Spleen (tissue), 11 donors: ENCODE results near the gene SYNGAP1. TPM values are rescaled to one million over a fixed set of nuclear protein-coding genes. Genes with fewer than 3 reads are reported as not detected.
A peak's percentile ranks its signal among the peaks of the same experiment; 100 is the strongest.

ENCODE experiments used
- DNase-seq: peaks from one replicate; pipeline ENCODE4 v3.0.0-alpha.2; 2020
- H3K27ac ChIP-seq, 8 donors: fragments of 200-600 bp; sonication (generic) in 7 of 8; 1 replicate in 4 of 8; 2 replicates in 4 of 8; pipeline versions ENCODE4 v1.5.0 to v1.8.0; 2016 to 2021; ENCODE audit warnings: inconsistent platforms in 4 of 8, mild to moderate bottlenecking in 4 of 8, moderate library complexity in 1 of 8
- H3K27me3 ChIP-seq, 7 donors: fragments of 200-600 bp; sonication (generic) in 6 of 7; replicated peaks in 1 of 7; 1 replicate in 4 of 7; 2 replicates in 3 of 7; pipeline versions ENCODE4 v1.5.0 to v1.8.0; 2016 to 2021; ENCODE audit warnings: inconsistent platforms in 3 of 7, mild to moderate bottlenecking in 1 of 7
- H3K36me3 ChIP-seq, 6 donors: fragments of 200-600 bp; sonication (generic) in 5 of 6; 1 replicate in 4 of 6; 2 replicates in 2 of 6; pipeline versions ENCODE4 v1.5.0 to v1.8.0; 2016 to 2021; ENCODE audit warnings: inconsistent platforms in 2 of 6
- H3K4me1 ChIP-seq, 6 donors: fragments of 200-600 bp; sonication (generic) in 5 of 6; 1 replicate in 3 of 6; 2 replicates in 3 of 6; pipeline versions ENCODE4 v1.5.0 to v1.8.0; 2016 to 2021; ENCODE audit warnings: inconsistent platforms in 3 of 6
- H3K4me3 ChIP-seq, 8 donors: fragments of 200-600 bp; sonication (generic) in 7 of 8; 1 replicate in 4 of 8; 2 replicates in 4 of 8; pipeline versions ENCODE4 v1.5.0 to v1.8.0; 2016 to 2021; ENCODE audit warnings: inconsistent platforms in 4 of 8, mild to moderate bottlenecking in 4 of 8, moderate library complexity in 2 of 8
- H3K9me3 ChIP-seq, 8 donors: fragments of 200-600 bp; sonication (generic) in 7 of 8; 1 replicate in 4 of 8; 2 replicates in 4 of 8; pipeline versions ENCODE4 v1.5.0 to v1.8.0; 2016 to 2021; ENCODE audit warnings: inconsistent platforms in 4 of 8
- CTCF ChIP-seq, 11 experiments: fragments of 200-600 bp in 7 of 11; fragments of 450-650 bp in 4 of 11; sonication (generic) in 4 of 11; IDR thresholded peaks in 8 of 11; conservative IDR thresholded peaks in 3 of 11; 1 replicate in 7 of 11; 2 replicates in 4 of 11; pipeline versions ENCODE4 v1.4.0 to v1.8.0; 2016 to 2021; ENCODE audit warnings: antibody characterized with exemption in 11 of 11, inconsistent platforms in 4 of 11, mild to moderate bottlenecking in 1 of 11
- POLR2A ChIP-seq, 3 donors: fragments of 450-650 bp; IDR thresholded peaks; one replicate each; pipeline ENCODE4 v1.5.1; 2017; ENCODE audit warnings: antibody characterized with exemption in 3 of 3, mild to moderate bottlenecking in 1 of 3
- POLR2AphosphoS5 ChIP-seq, 3 donors: sonication (generic); formaldehyde crosslinking; IDR thresholded peaks; one replicate each; pipeline ENCODE4 v1.5.1; 2017; ENCODE audit warnings: antibody characterized with exemption in 3 of 3
- WGBS, 5 donors: extraction: QIAGEN DNeasy Blood & Tissue Kit in 3 of 5; methylation state at CpG; one replicate each; pipeline versions ENCODE4 v1.1.5 to v1.1.7; 2013 to 2018; 5-methylcytosine and 5-hydroxymethylcytosine counted together
- intact Hi-C: fragments of 100-400 bp; cut with DNase I; formaldehyde crosslinking; loops from one replicate; pipeline ENCODE4 v1.15.0; 2023; ENCODE audit warnings: low total_unique reads
- polyA plus RNA-seq, 3 donors: library from polyadenylated mRNA; stranded (reverse); fragments of 200-250 nt; gene quantifications; one replicate each; pipeline ENCODE4 v1.2.1, GENCODE V29; 2013
- total RNA-seq, 7 donors: library from RNA; depleted of rRNA in 3 of 7; stranded (reverse); fragments of >200 nt in 3 of 7; fragmentation: NEBNext Ultra II Directional in 4 of 7; extraction: Animal tissue kit (Norgen Biotek cat#: 25700) in 4 of 7; gene quantifications; one replicate each; pipeline versions ENCODE4 v1.1.0 to v1.2.1, GENCODE V29; 2016 to 2021
- donor health status: healthy with polysubstance abuse.
- donor health status: DM: no; HTN: no; CAD: no; lungs with moderate emphysema.
- donor health status: DM: no; HTN: no; CAD: no.
- donor health status: Bipolar disorder and iron deficiency.
- donor health status: healthy.
- donor health status: DM: no; HTN: no; CAD: no.
- donor health status: DM: yes; HTN: yes; CAD: no.

Gene SYNGAP1
- total and polyA plus RNA-seq, 10 donors: 3.6 to 30.8 (median 23.9) TPM

GRCh38 chr6:33453393-33454008, 33.6 kb downstream of the SYNGAP1 start:
- peak overlapping the region; percentile 78 to 98 (median 82) for H3K4me3 ChIP-seq
- H3K4me1 ChIP-seq: peaks cover 12 to 75% (median 37%) of the 10 kb centered on the region in 6 donors
- no peak for DNase-seq
- H3K27me3 ChIP-seq: no peaks in the 10 kb centered on the region
- intact Hi-C loops: loop anchor here (10.0 kb wide), 1 partner anchor 191 kb away; no protein-coding TSS in a partner anchor
- no peaks in the 10 kb centered on the region for H3K9me3 ChIP-seq
- TF ChIP-seq CTCF (IDR thresholded peaks at IDR 0.05 in 8 of 11, conservative IDR thresholded peaks at IDR 0.05 in 3 of 11) (no peak), POLR2A (IDR thresholded peaks at IDR 0.05) (no peak), POLR2AphosphoS5 (IDR thresholded peaks at IDR 0.05) (no peak)
- peak overlapping the region; percentile 68 to 93 (median 86) for H3K27ac ChIP-seq
- 0 to 3% (median 1%) methylated on average over 12 of the region's 12 CpGs for WGBS, 5 donors
- peaks cover 0 to 39% (median 7%) of the 10 kb centered on the region in 6 donors for H3K36me3 ChIP-seq

GRCh38 chr6:33454009-33454946, 34.4 kb downstream of the SYNGAP1 start, which contains the start of gene ZBTB9:
ZBTB9 (plus strand) TSS chr6:33454576; CDS start chr6:33455101, 525 bp downstream.
- H3K36me3 ChIP-seq: peaks cover 0 to 31% (median 7%) of the 10 kb centered on the region in 6 donors

GRCh38 chr6:33455051-33455450, 35.2 kb downstream of the SYNGAP1 start:
- no peaks in the 10 kb centered on the region for H3K9me3 ChIP-seq
- DNase-seq: no peak
- 53 to 57% (median 54%) methylated on average over 16 of the region's 16 CpGs for WGBS, 5 donors
- no peak for TF ChIP-seq CTCF (IDR thresholded peaks at IDR 0.05 in 8 of 11, conservative IDR thresholded peaks at IDR 0.05 in 3 of 11)
- no peak for TF ChIP-seq POLR2AphosphoS5 (IDR thresholded peaks at IDR 0.05)
- TF ChIP-seq POLR2A (IDR thresholded peaks at IDR 0.05): no peak
- peak overlapping the region in 4 of 8 donors; percentile 83 to 93 (median 90) for H3K27ac ChIP-seq
- H3K4me1 ChIP-seq: peaks cover 12 to 60% (median 32%) of the 10 kb centered on the region in 6 donors
- H3K4me3 ChIP-seq: peak overlapping the region; percentile 78 to 98 (median 82)
- no peaks in the 10 kb centered on the region for H3K27me3 ChIP-seq
- intact Hi-C loops: loop anchor here (10.0 kb wide), 1 partner anchor 190 kb away; no protein-coding TSS in a partner anchor
- peaks cover 0 to 30% (median 7%) of the 10 kb centered on the region in 6 donors for H3K36me3 ChIP-seq

More at GRCh38 chr6:33454009-33454946, 34.4 kb downstream of the SYNGAP1 start, which contains the start of gene ZBTB9:
- peak; percentile 98 for DNase-seq
- peak; percentile 96 to 98 (median 97) for TF ChIP-seq POLR2AphosphoS5 (IDR thresholded peaks at IDR 0.05)
- peak; percentile 6 to 72 (median 17) for TF ChIP-seq POLR2A (IDR thresholded peaks at IDR 0.05)
- peak in 4 of 11 experiments; percentile 18 to 45 (median 29) for TF ChIP-seq CTCF (IDR thresholded peaks at IDR 0.05 in 8 of 11, conservative IDR thresholded peaks at IDR 0.05 in 3 of 11)
- Histone ChIP-seq H3K9me3 (no peaks in the 10 kb centered on the region), H3K27me3 (no peaks in the 10 kb centered on the region), H3K4me3 (peak within 1 kb of the TSS; percentile 78 to 98 (median 82)), H3K27ac (peak within 1 kb of the TSS; percentile 68 to 93 (median 86)), H3K4me1 (peaks cover 12 to 67% (median 34%) of the 10 kb centered on the region in 6 donors)
- intact Hi-C loops: loop anchor here (10.0 kb wide), 1 partner anchor 191 kb away; no protein-coding TSS in a partner anchor
- WGBS, 5 donors: 0 to 1% (median 0%) methylated on average over 26 to 65 of the region's 65 CpGs
